Activated T-cell treated with anti-CD3 and anti-CD28 coated beads, Interleukin-2, amount 50 U/mL, for 48 hours (primary cell): ENCODE measurements around the gene ADGRD1.
"Not testable (repeated sequence)": the region's sequence is repeated elsewhere in the genome, so short reads cannot be mapped to it uniquely, and the experiment has no call there.

Source experiments
- DNase-seq, 2 experiments: peaks; one replicate each; pipeline ENCODE4 v3.0.0-alpha.2; 2020

ADGRD1 gene

GRCh38 chr12:131108177-131108955 lies 154.7 kb downstream of the ADGRD1 start:
- no peak for DNase-seq

- no peak for DNase-seq
These were observed 157.7 kb downstream of the ADGRD1 start for GRCh38 chr12:131111446-131111845.

- DNase-seq = no peak
These were observed 158.3 kb downstream of the ADGRD1 start for GRCh38 chr12:131112021-131112420.

GRCh38 chr12:131112700-131113290 lies 159.1 kb downstream of the ADGRD1 start:
- no peak for DNase-seq

- no peak for DNase-seq
These were observed 160.0 kb downstream of the ADGRD1 start for GRCh38 chr12:131113568-131114270.

- DNase-seq = no peak
These were observed 160.6 kb downstream of the ADGRD1 start for GRCh38 chr12:131114271-131114670.

GRCh38 chr12:131114942-131115584 lies 161.4 kb downstream of the ADGRD1 start:
- no peak for DNase-seq

GRCh38 chr12:131115766-131116467 lies 162.2 kb downstream of the ADGRD1 start:
- DNase-seq = no peak

GRCh38 chr12:131116468-131117117 lies 162.9 kb downstream of the ADGRD1 start:
- no peak for DNase-seq

GRCh38 chr12:131117438-131118245 lies 163.9 kb downstream of the ADGRD1 start:
- DNase-seq = no peak

GRCh38 chr12:131118371-131118770 lies 164.7 kb downstream of the ADGRD1 start:
- no peak for DNase-seq

- not testable (repeated sequence) for DNase-seq
These were observed 165.6 kb downstream of the ADGRD1 start for GRCh38 chr12:131119345-131119744.

GRCh38 chr12:131119936-131120335 lies 166.2 kb downstream of the ADGRD1 start:
- no peak for DNase-seq

- DNase-seq = no peak
These were observed 167.1 kb downstream of the ADGRD1 start for GRCh38 chr12:131120831-131121271.

GRCh38 chr12:131121705-131122405 lies 168.1 kb downstream of the ADGRD1 start:
- DNase-seq = peak in 1 of 2 experiments; percentile 9

GRCh38 chr12:131122631-131123030 lies 168.9 kb downstream of the ADGRD1 start:
- DNase-seq = peak in 1 of 2 experiments; percentile 0

GRCh38 chr12:131123817-131124216 lies 170.1 kb downstream of the ADGRD1 start:
- DNase-seq = no peak

- no peak for DNase-seq
These were observed 171.0 kb downstream of the ADGRD1 start for GRCh38 chr12:131124487-131125280.

- no peak for DNase-seq
These were observed 173.0 kb downstream of the ADGRD1 start for GRCh38 chr12:131126662-131127173.
